HG02642 (cell line): ENCODE data around the gene PSG4.
"Not testable (repeated sequence)": the region's sequence is repeated elsewhere in the genome, so short reads cannot be mapped to it uniquely, and the experiment has no call there.

Experiments
- ATAC-seq: cut with Tn5 transposase; IDR thresholded peaks from one replicate; pipeline ENCODE4 v1.9.1; 2021; ENCODE audit warnings: mild to moderate bottlenecking; ENCODE audit not compliant: unreplicated experiment, poor library complexity

Gene PSG4

GRCh38 chr19:43201337-43201801 is 4.1 kb downstream of the PSG4 start:
- not testable (repeated sequence) for ATAC-seq

DNA sequence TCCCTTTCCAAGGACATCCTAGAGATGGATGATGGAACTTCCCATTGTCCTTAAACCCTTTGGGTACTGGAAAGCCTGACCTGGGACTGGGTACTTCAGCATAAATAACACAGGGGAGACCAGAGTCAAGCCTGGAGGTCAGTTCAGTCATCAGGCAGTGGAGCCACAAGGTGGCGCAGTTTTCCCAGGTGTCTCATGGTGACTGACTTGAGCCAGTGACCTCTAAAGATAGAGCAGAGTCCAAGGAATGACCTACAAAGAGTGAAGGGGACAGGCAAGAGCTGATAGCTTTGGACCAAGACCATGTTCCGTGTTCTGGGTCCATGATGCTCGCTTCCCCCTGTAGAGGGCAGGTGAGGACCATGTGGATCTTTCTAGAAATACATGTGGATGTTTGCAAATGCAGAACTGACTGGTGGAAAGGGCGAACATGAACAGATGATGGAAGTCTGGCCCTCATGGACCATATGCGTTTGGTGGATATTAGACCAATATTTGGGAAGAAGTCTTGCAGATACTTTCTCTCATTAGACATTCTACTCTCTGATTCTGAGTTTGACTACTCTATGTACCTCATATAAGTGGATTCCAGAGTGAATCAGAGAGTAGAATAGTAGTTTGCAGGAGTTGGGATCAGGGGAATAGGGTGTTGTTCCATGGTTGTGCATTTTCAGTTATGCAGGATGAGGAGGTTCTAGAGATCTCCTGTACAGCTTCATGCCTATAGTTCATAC is 6.6 kb downstream of the PSG4 start:
- not testable (repeated sequence) for ATAC-seq

DNA sequence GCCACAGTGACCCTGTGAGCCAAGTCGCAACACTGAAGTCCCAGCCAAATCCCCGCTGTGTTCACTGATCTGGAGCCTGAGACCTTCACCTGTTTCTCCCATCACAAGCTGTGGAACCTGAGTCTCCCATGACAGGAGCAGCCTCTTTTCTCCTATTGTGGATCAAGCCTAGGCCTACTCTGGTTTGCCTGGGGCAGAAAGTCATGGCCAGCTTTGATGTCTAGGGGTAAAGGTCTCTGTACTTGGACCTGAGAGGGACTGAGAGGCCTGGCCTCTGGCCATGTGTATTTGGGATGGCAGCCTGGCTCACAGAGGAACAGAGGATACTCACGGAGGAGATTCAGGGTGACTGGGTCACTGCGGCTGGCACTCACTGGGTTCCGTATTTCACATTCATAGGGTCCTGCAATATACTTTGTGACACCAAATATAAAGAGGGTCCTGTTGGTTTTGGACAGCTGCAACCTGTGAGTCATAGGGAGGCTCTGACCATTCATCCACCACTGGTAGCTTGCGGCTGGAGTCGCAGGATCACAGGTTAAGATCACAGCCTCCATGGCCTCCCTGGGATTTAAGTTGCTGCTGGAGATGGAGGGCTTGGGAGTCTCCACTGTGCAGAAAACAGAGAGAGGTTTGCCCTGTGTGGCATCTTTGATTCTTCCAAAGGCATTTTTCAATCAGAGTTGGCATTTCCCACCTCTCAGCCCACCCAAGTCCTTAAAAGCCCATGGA is 7.6 kb downstream of the PSG4 start:
- not testable (repeated sequence) for ATAC-seq

DNA sequence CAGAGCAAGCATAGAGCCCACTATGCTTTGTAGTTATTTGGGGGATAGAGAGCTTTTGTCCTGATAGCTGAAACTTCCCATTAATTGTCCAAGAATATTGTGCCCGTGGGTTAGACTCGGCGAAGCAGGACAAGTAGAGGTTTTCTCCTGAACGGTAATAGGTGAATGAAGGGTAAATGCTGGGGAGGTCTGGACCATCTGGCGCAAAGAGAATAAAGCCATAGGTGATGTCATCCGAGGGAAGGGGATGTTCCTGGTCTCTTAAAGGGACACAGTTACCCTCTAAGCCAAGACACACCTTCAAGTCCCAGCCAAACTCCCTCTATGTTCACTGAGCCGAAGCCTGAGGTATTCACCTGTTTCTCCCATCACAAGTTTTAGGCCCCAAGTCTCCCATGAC is 11.0 kb downstream of the PSG4 start:
- ATAC-seq = not testable (repeated sequence)

DNA sequence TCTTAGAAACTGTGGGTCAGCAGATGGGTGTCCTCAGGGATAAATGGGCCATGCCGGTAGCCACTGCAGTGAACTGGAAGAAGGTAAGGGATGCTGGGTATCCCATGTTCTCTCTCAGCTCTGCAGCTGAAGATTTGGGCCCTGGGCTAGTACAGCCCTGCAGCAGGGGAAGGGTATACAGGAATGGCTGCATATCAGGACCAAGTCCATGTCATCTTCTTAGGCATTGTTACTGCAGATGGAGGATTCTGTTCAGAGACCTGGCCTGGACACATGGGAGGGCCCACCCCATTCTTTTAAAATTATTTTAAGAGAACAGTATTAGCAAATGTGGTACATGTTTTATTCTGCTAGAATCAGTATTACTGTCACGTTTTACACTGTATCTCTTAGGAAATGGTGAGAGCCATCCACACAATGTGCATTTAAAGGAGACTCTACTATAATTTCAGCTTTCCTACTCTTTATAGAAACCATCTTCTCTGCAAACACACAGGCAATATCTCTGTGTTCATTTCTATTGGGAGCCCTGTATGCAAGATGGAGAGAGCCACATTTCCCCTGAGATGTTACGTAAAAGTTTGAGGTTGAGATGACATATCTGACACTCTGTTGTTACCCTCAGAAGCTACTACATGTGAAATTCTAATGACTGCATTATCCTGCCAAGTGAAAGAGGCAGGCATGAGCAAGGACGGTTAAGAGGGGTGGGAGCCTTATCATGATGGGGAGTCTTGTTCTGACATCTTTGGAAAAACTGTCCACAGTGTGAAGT is 12.9 kb downstream of the PSG4 start:
- not testable (repeated sequence) for ATAC-seq

- not testable (repeated sequence) for ATAC-seq
These were observed 17.3 kb downstream of the PSG4 start for GRCh38 chr19:43188092-43188491.

DNA sequence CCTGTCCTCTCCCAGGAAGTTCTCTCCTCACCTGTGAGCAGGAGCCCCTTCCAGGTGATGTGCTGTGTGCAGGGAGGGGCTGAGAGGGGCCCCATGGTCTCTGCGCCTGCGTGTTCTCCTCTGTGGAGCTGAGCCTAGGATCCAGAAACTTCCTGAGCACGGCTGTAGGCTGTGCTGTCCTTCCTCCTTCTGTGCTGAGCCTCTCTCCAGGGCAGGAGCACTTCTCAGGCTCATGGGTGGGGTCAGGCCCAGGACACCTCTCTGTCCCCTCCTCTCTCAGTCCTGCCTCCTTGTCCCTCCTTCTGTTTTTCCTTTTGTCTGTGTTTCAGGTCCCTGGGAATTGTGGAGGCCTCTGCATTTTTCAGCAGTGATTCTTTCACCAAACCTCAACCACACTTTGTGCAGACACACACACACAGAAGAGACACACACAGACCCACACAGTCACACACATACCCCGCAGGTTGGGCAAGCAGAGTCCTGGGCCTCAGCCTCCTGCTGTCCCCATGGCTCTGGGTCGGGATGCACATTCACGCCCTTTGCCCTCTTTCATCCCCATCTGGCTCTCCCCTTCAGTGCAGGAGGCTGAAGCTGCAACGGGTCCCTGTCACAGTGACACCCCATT is 19.0 kb downstream of the PSG4 start, which contains the start of gene PSG5:
PSG5 (minus strand) TSS at position 226 of the 625 bp plus-strand sequence; CDS start at position 95, 131 bp downstream.
- not testable (repeated sequence) for ATAC-seq

DNA sequence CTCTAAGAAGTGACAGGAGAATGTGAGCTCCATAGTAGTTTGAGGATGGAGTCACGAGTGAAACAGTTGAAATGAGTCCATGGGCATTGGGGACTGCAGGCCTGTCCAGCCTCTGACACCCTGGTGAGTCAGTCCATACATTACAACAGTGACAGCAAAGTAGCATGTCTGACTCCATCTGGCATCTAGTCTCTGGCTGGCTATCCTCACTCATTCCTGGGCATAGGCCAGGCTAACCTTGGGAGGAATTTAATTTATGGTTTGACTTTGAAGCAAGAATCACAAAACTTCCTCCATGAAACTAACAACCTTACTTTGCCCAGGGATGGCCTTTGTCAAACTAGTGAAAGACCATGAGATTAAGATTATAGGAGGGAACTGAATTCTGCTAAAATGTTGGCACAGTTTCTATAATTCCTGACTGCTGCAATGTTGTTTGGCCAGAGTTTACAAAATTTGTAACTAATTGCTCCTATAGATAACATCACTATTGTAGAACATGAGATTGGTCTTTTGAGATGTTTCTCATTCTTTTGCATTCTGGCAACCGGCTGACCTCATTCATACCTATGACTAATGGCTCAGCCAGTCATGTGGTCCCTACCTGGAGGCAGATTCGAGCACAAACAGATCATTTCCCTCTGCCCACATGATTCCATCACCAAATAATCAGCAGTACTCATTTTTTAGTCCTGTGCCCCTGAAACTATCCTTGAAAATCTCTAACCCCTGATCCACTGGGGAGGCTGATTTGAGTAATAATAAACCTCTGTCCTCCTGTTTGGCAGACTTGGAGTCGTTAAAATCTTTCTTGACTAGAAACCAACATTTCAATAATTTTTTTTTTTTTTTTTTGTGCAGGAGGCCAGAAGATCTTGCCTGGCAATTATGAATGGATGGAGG is 23.3 kb downstream of the PSG4 start:
- not testable (repeated sequence) for ATAC-seq

GRCh38 chr19:43179569-43180147 is 25.8 kb downstream of the PSG4 start:
- ATAC-seq = not testable (repeated sequence)

DNA sequence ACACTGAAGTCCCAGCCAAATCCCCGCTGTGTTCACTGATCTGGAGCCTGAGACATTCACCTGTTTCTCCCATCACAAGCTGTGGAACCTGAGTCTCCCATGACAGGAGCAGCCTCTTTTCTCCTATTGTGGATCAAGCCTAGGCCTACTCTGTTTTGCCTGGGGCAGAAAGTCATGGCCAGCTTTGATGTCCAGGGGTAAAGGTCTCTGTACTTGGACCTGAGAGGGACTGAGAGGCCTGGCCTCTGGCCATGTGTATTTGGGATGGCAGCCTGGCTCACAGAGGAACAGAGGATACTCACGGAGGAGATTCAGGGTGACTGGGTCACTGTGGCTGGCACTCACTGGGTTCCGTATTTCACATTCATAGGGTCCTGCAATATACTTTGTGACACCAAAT is 26.9 kb downstream of the PSG4 start:
- not testable (repeated sequence) for ATAC-seq

DNA sequence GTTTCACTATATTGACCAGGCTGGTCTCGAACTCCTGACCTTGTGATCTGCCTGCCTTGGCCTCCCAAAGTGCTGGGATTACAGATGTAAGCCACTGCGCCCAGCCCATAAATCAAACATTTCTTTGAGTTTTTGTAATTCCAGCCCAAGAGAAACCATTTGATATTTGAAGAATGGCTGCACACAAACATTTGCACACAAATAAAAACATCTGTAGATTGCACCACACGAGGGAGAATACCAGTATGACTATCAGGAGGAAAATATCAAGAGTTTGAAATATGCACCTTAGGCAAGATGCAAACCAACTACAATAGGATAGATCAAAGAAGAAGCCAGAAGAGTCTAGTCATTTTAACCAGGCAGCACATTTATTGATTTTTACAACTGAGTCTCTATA is 39.5 kb downstream of the PSG4 start:
- ATAC-seq = not testable (repeated sequence)

DNA sequence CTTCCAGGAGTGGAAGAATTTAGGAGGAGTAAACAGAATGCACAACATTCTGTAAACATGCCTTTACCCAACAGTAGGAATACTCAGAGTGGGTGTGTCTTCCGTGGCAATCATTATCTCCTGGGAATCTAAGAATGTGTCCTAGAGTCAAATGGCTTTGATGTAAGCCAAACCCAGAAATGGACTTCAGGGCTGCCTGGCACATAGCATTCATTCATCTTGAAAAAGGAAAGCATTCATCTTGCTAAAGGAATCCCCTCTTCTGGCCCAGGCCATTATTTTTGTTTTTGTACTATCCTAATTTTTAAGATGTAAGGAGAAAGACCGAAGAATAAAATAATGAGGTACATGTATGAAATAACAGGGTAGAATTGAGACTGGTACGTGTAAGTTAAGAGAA is 42.3 kb downstream of the PSG4 start:
- ATAC-seq = not testable (repeated sequence)

DNA sequence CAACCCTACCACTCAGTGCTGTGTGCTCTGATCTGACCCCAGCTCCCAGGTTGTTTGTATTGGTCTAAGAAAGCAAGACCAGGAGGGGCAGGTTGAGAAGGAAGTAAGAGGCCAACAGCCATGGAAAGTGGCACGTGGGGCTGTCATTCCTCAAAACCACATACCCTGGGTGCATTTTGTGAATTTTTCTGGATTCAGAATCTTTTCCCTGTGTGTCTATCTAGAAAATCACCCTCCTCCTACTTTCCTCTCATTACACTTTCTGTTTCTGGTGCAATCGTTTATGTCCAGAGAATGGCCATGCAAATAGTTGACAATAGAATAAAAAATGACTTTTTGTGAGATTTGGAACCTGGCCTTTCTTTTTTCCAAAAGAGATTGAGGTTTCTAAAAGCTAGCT is 43.2 kb downstream of the PSG4 start:
- not testable (repeated sequence) for ATAC-seq

DNA sequence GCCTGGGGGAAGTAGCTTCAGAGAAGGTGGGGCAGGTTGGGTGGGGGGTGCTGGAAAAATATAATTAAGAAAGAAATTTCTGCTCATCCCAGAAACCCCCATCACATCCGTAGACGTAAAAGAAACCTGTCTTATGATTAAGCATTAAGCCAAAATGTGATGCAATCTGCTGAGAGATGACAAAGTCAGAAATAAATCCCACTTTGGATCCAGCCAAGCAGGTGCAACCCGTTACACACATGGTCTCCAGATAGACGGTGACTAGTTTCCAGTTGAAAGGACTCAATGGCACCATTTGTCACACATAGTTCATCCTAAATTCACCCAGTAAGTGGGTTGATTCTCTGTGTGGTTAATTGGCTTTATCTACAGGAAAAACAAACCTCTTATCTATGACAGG is 53.2 kb downstream of the PSG4 start:
- ATAC-seq = no peak

- not testable (repeated sequence) for ATAC-seq
These were observed 55.6 kb downstream of the PSG4 start for GRCh38 chr19:43149788-43150187.

DNA sequence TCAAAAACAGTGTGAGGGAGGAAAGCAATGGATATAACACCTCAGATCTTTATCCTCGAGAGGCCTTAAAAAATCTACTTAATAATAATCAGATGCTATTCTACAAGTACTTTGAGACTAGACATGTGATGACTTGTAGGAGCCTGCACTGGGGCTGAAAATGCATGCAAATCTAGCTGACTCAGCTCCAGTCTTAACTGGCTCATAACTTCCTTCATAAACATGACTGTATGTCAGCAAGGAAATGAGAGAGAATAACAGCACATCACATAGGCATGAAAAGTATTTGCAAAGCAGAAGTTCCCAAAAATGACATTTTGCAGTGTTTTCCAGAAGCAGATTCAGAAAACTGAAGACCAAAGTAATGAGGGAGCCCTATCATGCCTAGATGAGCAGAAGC is 57.2 kb downstream of the PSG4 start:
- ATAC-seq = no peak
